Stimulated activated memory B cell treated with anti-CD40 and anti-IgM and Interleukin-4, amounts not matched to agents 10 μg/mL and 1 μg/mL and 100 μg/mL, for 72 hours (primary cell): ENCODE measurements around the gene AP1AR.
"Not testable (repeated sequence)": the region's sequence is repeated elsewhere in the genome, so short reads cannot be mapped to it uniquely, and the experiment has no call there.

Source experiments
- ATAC-seq: fragments of 150-1000 bp; cut with Tn5 transposase; 2 replicates; pipeline ENCODE4 v1.10.0; 2021
- H3K27ac Mint-ChIP-seq: one replicate; pipeline ENCODE4 v1.8.0; 2022; ENCODE audit warnings: mild to moderate bottlenecking, mixed read lengths
- H3K27me3 Mint-ChIP-seq: one replicate; pipeline ENCODE4 v1.8.0; 2022; ENCODE audit warnings: mixed read lengths
- H3K36me3 Mint-ChIP-seq: one replicate; pipeline ENCODE4 v1.8.0; 2022; ENCODE audit warnings: mixed read lengths
- H3K4me1 Mint-ChIP-seq: one replicate; pipeline ENCODE4 v1.8.0; 2022; ENCODE audit warnings: mixed read lengths
- H3K4me3 Mint-ChIP-seq: one replicate; pipeline ENCODE4 v1.8.0; 2022; ENCODE audit warnings: mild to moderate bottlenecking, moderate library complexity, mixed read lengths
- H3K9me3 Mint-ChIP-seq: one replicate; pipeline ENCODE4 v1.8.0; 2022; ENCODE audit warnings: mixed read lengths

Gene AP1AR, protein sequence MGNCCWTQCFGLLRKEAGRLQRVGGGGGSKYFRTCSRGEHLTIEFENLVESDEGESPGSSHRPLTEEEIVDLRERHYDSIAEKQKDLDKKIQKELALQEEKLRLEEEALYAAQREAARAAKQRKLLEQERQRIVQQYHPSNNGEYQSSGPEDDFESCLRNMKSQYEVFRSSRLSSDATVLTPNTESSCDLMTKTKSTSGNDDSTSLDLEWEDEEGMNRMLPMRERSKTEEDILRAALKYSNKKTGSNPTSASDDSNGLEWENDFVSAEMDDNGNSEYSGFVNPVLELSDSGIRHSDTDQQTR

DNA sequence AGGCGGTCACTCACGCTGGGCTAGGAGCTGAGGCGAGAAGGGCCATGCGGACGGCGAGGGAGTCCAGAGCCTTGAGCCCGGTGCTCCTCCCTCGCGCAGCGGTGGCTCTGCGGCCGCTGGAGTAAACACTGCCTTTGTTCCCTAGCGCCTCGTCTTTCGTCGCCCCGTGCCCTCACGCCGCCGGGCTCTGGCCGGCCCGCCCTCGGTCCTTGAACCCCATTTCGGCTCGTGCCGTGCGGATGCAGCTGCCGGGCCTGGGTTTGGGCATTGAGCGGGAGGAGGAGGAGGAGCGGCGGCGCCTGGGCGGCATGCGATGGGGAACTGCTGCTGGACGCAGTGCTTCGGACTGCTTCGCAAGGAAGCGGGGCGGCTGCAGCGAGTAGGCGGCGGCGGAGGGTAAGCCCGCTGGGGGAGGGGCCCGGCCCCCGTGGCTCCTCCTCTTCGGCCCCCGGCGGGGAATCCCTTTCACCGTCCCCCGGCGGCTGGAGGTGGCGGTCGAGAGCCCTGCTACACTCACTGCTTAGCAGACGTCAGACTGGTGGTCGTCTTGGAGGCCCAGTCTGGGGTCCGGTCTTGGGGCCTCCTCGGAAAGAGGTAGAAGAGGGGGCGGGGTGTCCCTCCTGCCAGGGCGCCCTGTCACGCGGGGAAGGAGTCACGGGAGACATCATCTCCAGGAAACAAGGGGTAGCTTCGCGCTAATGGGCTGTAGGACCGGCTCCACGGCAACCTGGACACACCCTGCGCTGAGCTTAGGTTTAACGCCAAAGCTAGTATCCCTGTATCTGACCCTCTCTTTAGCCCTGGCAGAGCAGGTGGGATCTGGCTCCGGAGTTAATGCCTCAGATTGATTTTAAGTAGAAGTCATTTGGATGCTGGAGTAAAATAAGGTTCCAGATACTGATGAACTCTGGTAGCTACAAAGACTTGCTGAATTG is at the start of gene AP1AR:
TSS of gene AP1AR (plus strand) at position 9 of the 935 bp plus-strand sequence. CDS start at position 314, 305 bp downstream.
- Mint-ChIP-seq H3K4me1 (peaks cover 31% of the 10 kb centered on the region), H3K4me3 (peak within 1 kb of the TSS; percentile 96), H3K27me3 (no peaks in the 10 kb centered on the region), H3K36me3 (no peaks in the 10 kb centered on the region), H3K9me3 (no peaks in the 10 kb centered on the region), H3K27ac (peak within 1 kb of the TSS; percentile 92)
- ATAC-seq: peak; percentile 85

DNA sequence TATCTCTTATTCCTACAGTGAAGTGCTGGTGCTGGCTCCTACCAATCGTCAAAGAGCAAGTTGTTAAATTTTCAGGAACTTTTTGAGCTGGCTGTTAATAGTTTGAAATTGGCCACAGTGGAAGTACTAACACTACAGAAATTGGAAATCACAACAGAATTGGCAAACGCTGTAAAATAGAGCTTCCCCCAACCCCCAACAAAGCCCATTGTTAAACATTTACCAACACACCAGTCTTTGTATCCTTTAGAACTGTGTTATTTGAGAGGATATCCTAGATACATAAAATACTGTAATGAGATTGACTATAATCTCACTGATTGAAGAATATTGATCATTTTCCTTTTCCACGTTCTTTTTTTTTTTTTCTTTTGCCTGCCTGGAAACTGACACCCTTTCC is 49.0 kb upstream of the AP1AR start:
- no peaks in the 10 kb centered on the region for H3K4me1 Mint-ChIP-seq
- H3K4me3 Mint-ChIP-seq: no peak overlapping the region
- ATAC-seq: no peak
- H3K9me3 Mint-ChIP-seq: no peaks in the 10 kb centered on the region
- no peaks in the 10 kb centered on the region for H3K36me3 Mint-ChIP-seq
- no peaks in the 10 kb centered on the region for H3K27me3 Mint-ChIP-seq
- no peak overlapping the region for H3K27ac Mint-ChIP-seq

DNA sequence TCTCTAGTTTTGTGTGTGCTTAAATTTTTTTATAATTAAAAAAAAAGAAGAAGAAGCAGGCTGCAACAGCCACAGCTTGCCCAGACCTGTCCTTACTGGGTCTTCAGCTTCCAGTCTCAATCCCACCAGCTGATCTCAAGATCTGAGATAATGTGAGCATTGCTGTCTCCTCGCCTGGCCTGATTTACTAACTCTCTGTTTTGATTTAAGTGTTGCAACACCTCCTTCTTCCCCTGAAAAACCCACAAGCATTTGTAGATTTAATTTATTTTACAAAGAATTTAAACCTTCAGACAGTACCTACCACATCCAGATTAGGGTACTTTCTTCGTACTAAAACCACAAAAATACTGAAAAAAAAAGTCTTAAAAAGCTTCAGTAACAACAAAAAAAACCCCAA is 48.3 kb upstream of the AP1AR start:
- Mint-ChIP-seq H3K27ac (no peak overlapping the region), H3K4me1 (no peaks in the 10 kb centered on the region), H3K9me3 (no peaks in the 10 kb centered on the region), H3K4me3 (no peak overlapping the region), H3K36me3 (no peaks in the 10 kb centered on the region), H3K27me3 (no peaks in the 10 kb centered on the region)
- ATAC-seq: no peak

DNA sequence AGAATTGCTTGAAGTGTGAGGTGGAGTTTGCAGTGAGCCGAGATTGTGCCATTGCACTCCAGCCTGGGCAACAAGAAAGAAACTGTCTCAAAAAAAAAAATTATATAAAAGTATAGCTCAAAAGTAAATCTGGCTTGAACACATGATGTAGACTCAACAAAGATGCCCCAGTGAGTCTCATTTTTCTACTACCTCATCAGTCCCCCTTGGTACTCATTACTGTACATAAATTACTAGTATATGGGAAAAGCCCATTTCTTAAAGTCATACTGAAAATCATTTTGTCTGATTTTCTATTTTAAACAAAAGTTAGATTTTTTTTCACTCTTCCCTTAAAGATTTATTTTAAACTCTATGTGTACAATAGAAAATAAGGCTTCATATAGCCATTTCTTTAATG is 47.1 kb upstream of the AP1AR start:
- Mint-ChIP-seq H3K27ac (no peak overlapping the region), H3K9me3 (no peaks in the 10 kb centered on the region), H3K4me1 (no peaks in the 10 kb centered on the region), H3K27me3 (no peaks in the 10 kb centered on the region), H3K36me3 (no peaks in the 10 kb centered on the region), H3K4me3 (no peak overlapping the region)
- ATAC-seq: no peak

DNA sequence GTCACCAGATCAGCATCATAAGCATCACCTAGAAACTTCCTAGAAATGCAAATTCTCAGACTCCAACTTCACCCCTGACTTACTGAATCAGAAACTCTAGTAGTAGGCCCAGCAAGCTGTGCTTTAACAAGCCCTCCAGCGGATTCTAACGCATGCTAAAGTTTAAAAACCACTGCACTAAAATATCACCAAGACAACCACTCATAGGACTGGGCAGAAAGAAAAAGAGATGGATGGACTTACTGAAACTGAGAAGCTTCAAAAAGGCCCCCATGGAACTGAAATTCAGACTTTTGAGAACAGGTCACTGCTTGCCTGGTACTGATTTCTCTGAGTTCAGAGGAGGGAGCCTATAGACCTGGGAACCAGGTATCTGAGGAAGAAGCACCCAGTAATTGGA is 46.3 kb upstream of the AP1AR start:
- no peaks in the 10 kb centered on the region for H3K9me3 Mint-ChIP-seq
- H3K4me1 Mint-ChIP-seq: no peaks in the 10 kb centered on the region
- ATAC-seq: no peak
- no peak overlapping the region for H3K4me3 Mint-ChIP-seq
- no peak overlapping the region for H3K27ac Mint-ChIP-seq
- H3K36me3 Mint-ChIP-seq: no peaks in the 10 kb centered on the region
- no peaks in the 10 kb centered on the region for H3K27me3 Mint-ChIP-seq

DNA sequence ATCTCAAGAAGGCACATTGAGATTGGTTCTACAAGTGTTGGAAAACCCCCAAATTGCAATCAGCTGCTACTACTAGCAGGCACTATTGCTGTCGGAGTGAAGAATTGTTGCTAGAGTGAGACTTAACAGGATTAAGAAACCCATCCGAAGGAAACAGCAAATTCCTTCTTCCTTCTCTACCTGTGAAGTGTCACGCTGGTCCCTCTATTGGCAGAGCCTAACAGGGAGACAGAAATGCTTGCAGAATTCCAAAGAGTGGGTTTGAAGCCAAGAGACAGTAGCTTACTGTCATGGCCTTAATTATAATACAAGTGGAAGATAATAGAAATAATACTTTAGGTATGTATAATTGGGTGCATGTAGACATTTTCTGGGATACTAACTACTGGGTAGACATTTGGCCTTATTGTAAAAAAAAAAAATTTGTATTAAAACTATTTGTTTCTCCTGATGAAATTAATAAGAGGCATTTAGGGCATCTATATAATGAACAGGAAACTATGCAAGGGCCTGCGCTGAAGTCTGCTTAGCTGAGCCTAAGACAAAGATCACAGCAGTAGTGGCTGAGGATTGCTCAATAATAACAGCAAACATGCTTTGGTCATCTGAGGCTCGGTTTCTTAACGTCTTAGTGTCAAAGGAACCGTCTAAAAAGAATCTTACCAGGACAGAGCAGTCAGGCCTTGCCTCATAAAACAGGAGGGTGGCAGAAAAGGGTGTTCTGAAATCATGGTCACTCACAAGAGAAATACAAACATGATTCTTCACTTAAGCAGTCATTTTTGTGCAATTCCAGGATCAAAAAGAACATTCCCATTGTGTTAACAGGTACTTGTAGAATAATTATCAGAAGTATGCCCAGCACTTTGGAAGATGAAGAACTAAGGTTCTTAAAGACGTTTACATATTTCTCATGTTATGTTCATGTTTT is 45.6 kb upstream of the AP1AR start:
- H3K27ac Mint-ChIP-seq: no peak overlapping the region
- H3K4me3 Mint-ChIP-seq: no peak overlapping the region
- no peaks in the 10 kb centered on the region for H3K4me1 Mint-ChIP-seq
- peaks cover 4% of the 10 kb centered on the region for H3K36me3 Mint-ChIP-seq
- H3K27me3 Mint-ChIP-seq: no peaks in the 10 kb centered on the region
- ATAC-seq: no peak
- H3K9me3 Mint-ChIP-seq: no peaks in the 10 kb centered on the region

DNA sequence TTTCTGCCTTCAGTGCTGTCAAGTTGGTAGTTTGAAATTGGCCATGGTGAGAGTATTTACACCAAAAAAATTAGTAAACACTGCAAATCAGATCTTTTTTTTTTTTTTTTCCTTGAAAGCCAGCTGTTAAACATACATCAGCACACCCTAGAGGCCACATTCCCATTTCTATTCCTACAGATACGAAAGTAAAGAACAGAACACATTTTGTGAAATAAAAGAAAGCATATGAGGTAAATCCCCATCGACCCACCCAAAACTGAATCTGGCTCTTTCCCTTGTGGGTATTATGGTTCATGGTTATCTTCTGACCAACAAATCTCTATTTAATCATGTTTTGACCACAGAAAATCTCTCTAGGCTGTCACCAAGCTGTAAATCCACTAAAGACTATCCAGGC is 41.8 kb upstream of the AP1AR start:
- ATAC-seq: no peak
- Mint-ChIP-seq H3K4me3 (no peak overlapping the region), H3K27me3 (no peaks in the 10 kb centered on the region), H3K4me1 (no peaks in the 10 kb centered on the region), H3K9me3 (no peaks in the 10 kb centered on the region), H3K36me3 (peaks cover 4% of the 10 kb centered on the region), H3K27ac (no peak overlapping the region)

DNA sequence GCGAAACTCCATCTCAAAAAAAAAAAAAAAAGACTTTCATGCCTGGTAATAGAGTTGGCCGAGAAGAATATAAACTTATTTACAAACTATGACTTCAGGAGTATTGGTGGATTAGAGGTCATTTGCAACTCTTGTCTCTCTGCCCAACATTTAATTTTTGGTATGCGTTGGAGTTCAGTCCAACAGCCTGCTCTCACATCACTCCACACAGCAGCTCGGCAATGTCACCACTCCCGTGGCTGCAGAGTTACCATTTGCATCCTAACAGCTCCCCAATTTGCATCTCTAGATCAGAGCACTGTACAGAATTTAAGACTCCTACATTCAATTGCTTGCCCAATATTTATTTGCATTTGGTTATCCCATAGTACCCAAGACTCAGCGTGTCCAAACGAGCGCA is 40.9 kb upstream of the AP1AR start:
- H3K27ac Mint-ChIP-seq: no peak overlapping the region
- H3K36me3 Mint-ChIP-seq: peaks cover 4% of the 10 kb centered on the region
- no peak for ATAC-seq
- no peaks in the 10 kb centered on the region for H3K27me3 Mint-ChIP-seq
- no peaks in the 10 kb centered on the region for H3K9me3 Mint-ChIP-seq
- no peak overlapping the region for H3K4me3 Mint-ChIP-seq
- H3K4me1 Mint-ChIP-seq: no peaks in the 10 kb centered on the region

DNA sequence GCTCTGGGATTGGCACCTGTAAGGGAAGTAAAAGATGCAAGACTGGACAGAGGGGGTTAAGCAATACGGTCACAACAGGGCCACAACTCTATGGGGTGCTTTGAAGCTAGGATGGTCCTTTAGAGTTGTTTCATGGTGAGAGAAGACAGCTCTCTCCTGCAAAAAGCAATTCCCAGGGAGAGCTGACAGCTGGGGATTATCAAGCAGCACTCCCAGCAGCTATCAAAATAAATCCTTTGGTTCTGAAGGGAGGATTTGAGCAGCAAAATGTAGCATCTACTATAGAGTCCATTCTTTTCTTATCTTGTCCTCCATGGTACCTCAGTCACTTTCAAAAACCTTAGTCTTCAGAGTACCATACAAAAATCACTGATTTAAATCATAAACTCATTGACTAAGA is 35.1 kb upstream of the AP1AR start:
- ATAC-seq: no peak
- no peaks in the 10 kb centered on the region for H3K27me3 Mint-ChIP-seq
- no peaks in the 10 kb centered on the region for H3K36me3 Mint-ChIP-seq
- no peaks in the 10 kb centered on the region for H3K9me3 Mint-ChIP-seq
- H3K27ac Mint-ChIP-seq: no peak overlapping the region
- H3K4me1 Mint-ChIP-seq: peaks cover 7% of the 10 kb centered on the region
- H3K4me3 Mint-ChIP-seq: no peak overlapping the region

DNA sequence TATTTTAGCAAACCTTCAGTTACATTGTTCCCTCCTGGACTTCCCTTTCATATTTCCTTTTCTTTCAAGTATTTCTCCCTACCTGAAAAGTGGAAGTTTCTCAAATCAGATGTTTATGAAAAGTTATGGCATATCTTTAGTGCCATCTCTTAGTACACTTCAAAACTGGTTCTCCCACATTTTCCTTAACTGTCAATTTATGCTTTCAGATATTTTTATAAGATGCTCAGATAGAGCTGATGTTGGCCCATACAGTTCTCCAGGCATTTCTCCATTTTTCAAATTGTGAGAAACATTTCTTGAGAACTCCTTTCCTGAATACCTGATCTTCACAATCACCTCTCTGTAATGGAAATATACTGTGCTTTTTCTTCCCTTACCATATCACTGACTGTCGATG is 32.5 kb upstream of the AP1AR start:
- Mint-ChIP-seq H3K9me3 (no peaks in the 10 kb centered on the region), H3K27ac (no peak overlapping the region), H3K36me3 (no peaks in the 10 kb centered on the region), H3K4me3 (no peak overlapping the region), H3K4me1 (peaks cover 12% of the 10 kb centered on the region), H3K27me3 (no peaks in the 10 kb centered on the region)
- ATAC-seq: no peak

DNA sequence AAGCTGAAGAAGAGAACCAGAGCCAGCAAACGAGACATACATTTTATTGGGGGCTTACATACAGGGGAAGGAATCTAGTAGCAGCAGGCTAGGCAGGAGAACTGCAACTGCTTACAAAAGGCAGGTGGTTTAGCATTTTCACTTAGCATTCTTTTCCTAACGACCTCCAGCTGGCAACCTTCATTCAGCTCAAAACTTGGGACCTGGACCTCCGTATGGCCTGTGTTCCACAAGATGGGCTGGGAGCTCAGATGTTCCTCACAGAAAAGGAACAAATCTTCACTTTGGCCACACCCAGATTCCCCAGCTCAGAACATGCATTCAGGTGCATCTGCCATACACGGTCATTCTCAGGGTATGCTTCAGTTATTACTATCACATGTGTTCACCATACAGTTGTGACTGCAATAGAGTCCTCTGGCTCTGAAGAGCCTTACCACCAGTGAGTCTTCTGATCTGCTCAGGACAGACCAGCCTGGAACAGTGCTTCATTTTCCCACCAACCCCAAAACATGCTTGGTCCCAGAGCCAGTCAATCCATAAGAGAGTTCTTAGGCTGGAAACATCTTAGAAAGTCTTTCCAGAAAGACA is 29.6 kb upstream of the AP1AR start:
- Mint-ChIP-seq H3K27me3 (no peaks in the 10 kb centered on the region), H3K27ac (no peak overlapping the region), H3K9me3 (no peaks in the 10 kb centered on the region), H3K4me1 (peaks cover 12% of the 10 kb centered on the region), H3K36me3 (no peaks in the 10 kb centered on the region), H3K4me3 (no peak overlapping the region)
- peak; percentile 48 for ATAC-seq

DNA sequence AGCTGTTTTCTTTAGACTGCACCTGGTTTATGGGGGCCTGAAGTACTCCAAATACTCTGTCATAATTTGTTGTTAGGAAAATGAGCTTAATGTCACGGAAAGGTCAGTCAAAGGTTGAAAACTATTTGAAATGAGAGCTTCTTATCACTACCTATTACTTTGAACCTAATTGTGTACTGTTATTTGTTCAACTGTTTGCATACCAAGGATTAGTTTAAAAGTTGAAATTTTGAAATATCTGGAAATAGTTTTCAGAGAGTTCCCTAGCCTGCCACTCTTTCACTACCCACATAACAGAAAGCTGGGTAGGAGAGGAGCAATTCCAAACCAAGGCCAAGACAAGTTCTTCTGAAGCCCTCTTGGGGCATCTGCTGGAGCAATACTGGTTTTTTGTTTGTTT is 28.0 kb upstream of the AP1AR start:
- no peak overlapping the region for H3K4me3 Mint-ChIP-seq
- peaks cover 12% of the 10 kb centered on the region for H3K4me1 Mint-ChIP-seq
- no peaks in the 10 kb centered on the region for H3K27me3 Mint-ChIP-seq
- no peak for ATAC-seq
- H3K36me3 Mint-ChIP-seq: no peaks in the 10 kb centered on the region
- no peaks in the 10 kb centered on the region for H3K9me3 Mint-ChIP-seq
- no peak overlapping the region for H3K27ac Mint-ChIP-seq

DNA sequence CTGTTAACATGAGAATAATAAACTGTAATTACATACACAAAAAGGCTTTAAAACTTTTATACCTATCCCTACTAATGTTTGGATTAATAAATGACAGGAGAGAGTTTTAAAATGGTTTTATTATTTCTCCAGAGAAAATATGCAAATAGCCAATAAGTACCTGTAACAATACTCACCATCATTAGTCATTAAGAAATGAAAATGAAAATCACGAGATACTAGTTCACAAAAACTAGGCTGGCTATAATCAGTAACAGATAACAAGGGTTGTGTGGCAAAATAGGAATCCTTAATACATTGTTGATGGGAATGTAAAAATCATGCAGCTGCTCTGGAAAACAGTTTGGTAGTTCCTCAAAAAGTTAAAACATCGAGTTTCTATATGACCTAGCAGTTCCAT is 25.2 kb upstream of the AP1AR start:
- no peak overlapping the region for H3K27ac Mint-ChIP-seq
- no peaks in the 10 kb centered on the region for H3K27me3 Mint-ChIP-seq
- H3K36me3 Mint-ChIP-seq: no peaks in the 10 kb centered on the region
- no peak for ATAC-seq
- no peaks in the 10 kb centered on the region for H3K9me3 Mint-ChIP-seq
- peaks cover 4% of the 10 kb centered on the region for H3K4me1 Mint-ChIP-seq
- no peak overlapping the region for H3K4me3 Mint-ChIP-seq

DNA sequence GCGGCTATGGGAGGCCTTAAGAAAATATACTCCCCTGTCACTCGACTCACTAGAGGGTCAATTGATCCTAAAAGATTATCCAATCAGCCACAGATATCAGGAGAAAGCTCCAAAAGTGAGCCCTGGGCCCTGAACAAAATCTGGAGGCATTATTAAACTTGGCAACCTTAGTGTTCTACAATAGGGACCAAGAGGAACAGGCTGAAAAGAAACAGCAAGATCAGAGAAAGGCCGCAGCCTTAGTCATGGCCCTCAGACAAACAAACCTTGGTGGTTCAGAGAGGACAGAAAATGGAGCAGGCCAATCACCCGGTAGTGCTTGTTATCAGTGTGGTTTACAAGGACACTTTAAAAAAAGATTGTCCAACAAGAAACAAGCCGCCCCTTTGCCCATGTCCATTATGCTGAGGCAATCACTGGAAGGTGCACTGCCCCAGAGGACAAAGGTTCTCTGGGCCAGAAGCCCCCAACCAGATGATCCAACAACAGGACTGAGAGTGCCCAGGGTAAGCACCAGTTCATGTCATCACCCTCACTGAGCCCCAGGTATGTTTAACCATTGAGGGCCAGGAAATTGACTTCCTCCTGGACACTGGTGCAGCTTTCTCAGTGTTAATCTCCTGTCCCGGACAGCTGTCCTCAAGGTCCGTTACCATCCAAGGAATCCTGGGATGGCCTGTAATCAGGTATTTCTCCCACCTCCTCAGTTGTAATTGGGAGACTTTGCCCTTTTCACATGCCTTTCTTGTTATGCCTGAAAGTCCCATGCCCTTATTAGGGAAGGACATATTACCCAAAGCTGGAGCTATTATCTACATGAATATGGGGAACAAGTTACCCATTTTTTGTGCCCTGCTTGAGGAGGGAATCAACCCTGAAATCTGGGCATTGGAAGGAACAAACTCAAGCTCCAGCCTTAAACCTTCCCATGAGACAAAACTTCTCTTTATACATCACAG is 23.2 kb upstream of the AP1AR start:
- not testable (repeated sequence) for H3K9me3 Mint-ChIP-seq, H3K27ac Mint-ChIP-seq, ATAC-seq, H3K4me1 Mint-ChIP-seq, H3K36me3 Mint-ChIP-seq, H3K27me3 Mint-ChIP-seq, H3K4me3 Mint-ChIP-seq
